Head of caudate nucleus (tissue), 42 donors: ENCODE results near the gene LYRM9.
"Not testable (repeated sequence)": the region's sequence is repeated elsewhere in the genome, so short reads cannot be mapped to it uniquely, and the experiment has no call there.

Source experiments
- DNase-seq, 42 donors: peaks; one replicate each; pipeline versions ENCODE4 v3.0.0 to v3.0.0-alpha.2; 2020 to 2021; ENCODE audit warnings: mixed read lengths in 7 of 42
- intact Hi-C: fragments of 100-400 bp; cut with DNase I; formaldehyde crosslinking; loops from one replicate; pipeline ENCODE4 v1.15.0; 2022

Gene LYRM9

GRCh38 chr17:27853091-27853490, 40.1 kb downstream of the LYRM9 start:
- intact Hi-C loops: no loop called here

GRCh38 chr17:27849474-27850185, 43.5 kb downstream of the LYRM9 start:
- no peak for DNase-seq
- intact Hi-C loops: no loop called here

More at GRCh38 chr17:27853091-27853490, 40.1 kb downstream of the LYRM9 start:
- DNase-seq: no peak

- no peak for DNase-seq
- intact Hi-C loops: no loop called here
Observed at GRCh38 chr17:27848931-27849330, 44.2 kb downstream of the LYRM9 start.

GRCh38 chr17:27846808-27847307, 46.3 kb downstream of the LYRM9 start:
- intact Hi-C loops, DNase-seq: not testable (repeated sequence)

GRCh38 chr17:27846042-27846655, 47.0 kb downstream of the LYRM9 start:
- intact Hi-C loops: no loop called here
- DNase-seq: no peak

- DNase-seq: no peak
- intact Hi-C loops: no loop called here
Observed at GRCh38 chr17:27845264-27846041, 47.7 kb downstream of the LYRM9 start.

- DNase-seq: no peak
- intact Hi-C loops: no loop called here
Observed at GRCh38 chr17:27840688-27841087, 52.5 kb downstream of the LYRM9 start.

- DNase-seq, intact Hi-C loops: not testable (repeated sequence)
Observed at GRCh38 chr17:27840406-27840678, 52.8 kb downstream of the LYRM9 start.

- intact Hi-C loops, DNase-seq: not testable (repeated sequence)
Observed at GRCh38 chr17:27839571-27840405, 53.4 kb downstream of the LYRM9 start.

GRCh38 chr17:27838607-27839006, 54.6 kb downstream of the LYRM9 start:
- DNase-seq, intact Hi-C loops: not testable (repeated sequence)

- intact Hi-C loops, DNase-seq: not testable (repeated sequence)
Observed at GRCh38 chr17:27837769-27838168, 55.4 kb downstream of the LYRM9 start.

- no peak for DNase-seq
- intact Hi-C loops: no loop called here
Observed at GRCh38 chr17:27836651-27837050, 56.5 kb downstream of the LYRM9 start.

- DNase-seq: no peak
- intact Hi-C loops: no loop called here
Observed at GRCh38 chr17:27834571-27834970, 58.6 kb downstream of the LYRM9 start.

GRCh38 chr17:27832831-27833230, 60.3 kb downstream of the LYRM9 start:
- DNase-seq: no peak
- intact Hi-C loops: no loop called here

GRCh38 chr17:27829888-27830287, 63.3 kb downstream of the LYRM9 start:
- DNase-seq, intact Hi-C loops: not testable (repeated sequence)

- intact Hi-C loops, DNase-seq: not testable (repeated sequence)
Observed at GRCh38 chr17:27829143-27829711, 63.9 kb downstream of the LYRM9 start.
